Measurements from ENCODE around the gene SLC27A1.
"Not testable (repeated sequence)": the region's sequence is repeated elsewhere in the genome, so short reads cannot be mapped to it uniquely, and the experiment has no call there.

SLC27A1 gene

GRCh38 chr19:17487284-17488121 lies 17.2 kb downstream of the SLC27A1 start:
- DNase-seq, result no peak

GRCh38 chr19:17488593-17489391 lies 18.5 kb downstream of the SLC27A1 start:
- no peak for DNase-seq

- DNase-seq, result no peak
Measured at GRCh38 chr19:17489392-17490030, 19.2 kb downstream of the SLC27A1 start.

DNA sequence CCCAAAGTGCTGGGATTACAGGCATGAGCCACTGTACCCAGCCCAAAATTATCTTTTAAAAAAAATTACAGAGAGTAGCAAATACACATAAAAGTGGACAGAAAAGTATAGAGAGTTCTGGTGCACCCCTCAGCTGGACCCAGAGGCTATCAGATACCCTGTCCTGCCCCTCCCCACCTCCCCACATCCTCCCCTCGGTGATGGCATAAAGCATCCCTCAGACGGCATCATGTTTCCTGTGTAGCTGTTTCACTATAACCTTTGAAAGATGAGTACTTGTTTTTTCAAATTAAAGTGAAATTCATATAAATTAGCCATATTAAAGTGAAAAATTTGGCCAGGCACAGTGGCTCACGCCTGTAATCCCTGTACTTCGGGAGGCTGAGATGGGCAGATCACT lies 20.1 kb downstream of the SLC27A1 start:
- no peak for DNase-seq

DNA sequence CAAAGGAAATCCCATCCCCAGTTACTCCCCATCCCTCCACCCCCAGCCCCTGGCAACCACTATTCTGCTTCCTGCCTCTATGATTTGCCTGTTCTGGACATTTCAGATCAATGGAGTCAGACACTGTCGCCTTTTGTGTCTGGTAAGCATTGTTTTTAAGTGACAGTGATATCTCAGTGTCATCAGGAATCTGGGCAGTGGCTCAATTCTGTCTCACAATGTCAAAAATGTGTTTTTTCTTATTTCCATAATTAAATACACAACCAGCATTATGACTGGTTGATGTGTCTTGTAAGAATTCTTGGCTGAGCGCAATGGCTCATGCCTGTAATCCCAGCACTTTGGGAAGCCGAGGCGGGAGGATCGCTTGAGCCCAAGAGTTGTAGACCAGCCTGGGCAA lies 21.0 kb downstream of the SLC27A1 start:
- DNase-seq, result no peak

GRCh38 chr19:17495639-17496296 lies 25.4 kb downstream of the SLC27A1 start:
- DNase-seq, result no peak

DNA sequence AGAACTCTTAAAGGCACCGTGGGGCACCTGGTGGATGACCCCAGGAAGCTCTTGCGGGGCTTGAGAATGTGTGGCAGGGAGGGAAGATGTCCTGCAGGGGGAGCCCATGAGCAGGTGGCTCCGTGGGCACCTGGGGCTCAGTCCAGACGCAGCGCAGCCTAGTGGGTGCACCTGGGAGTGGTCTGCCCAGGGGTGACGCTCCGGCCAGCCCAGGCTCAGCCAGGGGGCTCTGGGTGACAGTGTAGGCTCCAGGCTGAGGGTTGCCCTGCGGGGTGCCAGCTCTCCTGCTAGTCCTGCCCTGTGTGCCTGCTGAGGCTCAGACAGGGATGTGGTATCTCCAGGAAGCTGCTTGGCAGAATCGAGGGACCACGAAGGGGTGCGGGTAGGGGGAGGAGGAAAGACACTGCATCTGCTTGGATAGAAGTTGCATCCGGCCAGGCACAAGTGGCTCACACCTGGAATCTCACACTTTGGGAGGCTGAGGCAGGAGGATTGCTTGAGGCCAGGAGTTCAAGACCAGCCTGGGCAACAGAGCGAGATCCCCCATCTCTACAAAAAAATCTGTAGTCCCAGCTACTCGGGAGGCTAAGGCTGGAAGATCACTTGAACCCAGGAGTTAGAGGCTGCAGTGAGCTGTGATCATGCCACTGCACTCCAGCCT lies 26.1 kb downstream of the SLC27A1 start:
- DNase-seq, result no peak

- no peak for DNase-seq
Measured at GRCh38 chr19:17497149-17497798, 26.9 kb downstream of the SLC27A1 start.

- DNase-seq, result not testable (repeated sequence)
Measured at GRCh38 chr19:17499025-17499424, 28.7 kb downstream of the SLC27A1 start.

DNA sequence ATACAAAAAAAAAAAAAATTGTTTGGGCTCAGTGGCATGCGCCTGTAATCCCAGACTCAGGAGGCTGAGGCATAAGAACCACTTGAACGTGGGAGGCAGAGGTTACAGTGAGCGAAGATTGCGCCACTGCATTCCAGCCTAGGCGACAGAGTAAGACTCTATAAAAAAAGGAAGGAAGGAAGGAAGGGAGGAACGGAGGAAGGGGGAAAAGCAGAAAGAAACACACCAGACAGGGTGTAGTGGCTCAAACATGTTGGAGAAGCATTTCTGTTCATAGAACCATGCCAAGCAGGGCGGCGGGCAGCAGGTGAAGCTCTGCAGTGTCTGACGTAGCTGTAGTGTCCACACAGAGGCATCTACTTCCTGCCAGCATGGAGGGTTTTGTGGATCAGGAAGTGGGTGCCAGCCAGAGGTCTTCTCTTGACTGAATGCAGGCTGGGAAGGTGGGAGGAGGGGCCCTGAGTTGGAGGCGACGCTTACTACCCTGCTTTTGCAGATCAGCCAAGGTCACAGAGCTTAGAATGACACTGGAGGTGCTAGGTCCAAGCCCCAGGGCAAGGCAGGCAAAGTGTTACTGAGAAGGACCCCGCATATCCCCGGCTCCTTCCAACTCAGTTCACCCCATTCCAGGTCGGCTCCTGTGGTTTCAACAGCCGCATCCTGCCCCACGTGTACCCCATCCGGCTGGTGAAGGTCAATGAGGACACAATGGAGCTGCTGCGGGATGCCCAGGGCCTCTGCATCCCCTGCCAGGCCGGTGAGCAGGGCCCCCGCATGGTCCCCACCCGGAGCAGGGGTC lies 29.5 kb downstream of the SLC27A1 start:
- no peak for DNase-seq

- DNase-seq, result no peak
Measured at GRCh38 chr19:17500447-17501198, 30.3 kb downstream of the SLC27A1 start.

GRCh38 chr19:17503240-17503639 lies 32.9 kb downstream of the SLC27A1 start:
- DNase-seq, result no peak

GRCh38 chr19:17504030-17504429 lies 33.7 kb downstream of the SLC27A1 start:
- no peak for DNase-seq

- DNase-seq, result no peak
Measured at GRCh38 chr19:17504456-17504855, 34.1 kb downstream of the SLC27A1 start.

DNA sequence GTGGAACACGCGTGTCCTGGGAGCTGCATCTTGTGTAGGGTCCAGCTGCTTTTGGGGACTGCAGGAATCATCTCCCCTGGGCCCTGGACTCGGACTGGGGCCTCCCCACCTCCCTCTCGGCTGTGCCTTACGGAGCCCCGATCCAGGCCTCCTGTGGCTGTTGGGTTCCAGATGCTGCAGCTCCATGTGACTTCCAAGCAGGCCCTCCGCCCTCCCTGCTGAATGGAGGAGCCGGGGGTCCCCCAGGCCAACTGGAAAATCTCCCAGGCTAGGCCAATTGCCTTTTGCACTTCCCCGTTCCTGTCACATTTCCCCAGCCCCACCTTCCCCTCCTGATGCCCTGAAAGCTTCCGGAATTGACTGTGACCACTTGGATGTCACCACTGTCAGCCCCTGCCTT lies 34.9 kb downstream of the SLC27A1 start:
- no peak for DNase-seq

DNA sequence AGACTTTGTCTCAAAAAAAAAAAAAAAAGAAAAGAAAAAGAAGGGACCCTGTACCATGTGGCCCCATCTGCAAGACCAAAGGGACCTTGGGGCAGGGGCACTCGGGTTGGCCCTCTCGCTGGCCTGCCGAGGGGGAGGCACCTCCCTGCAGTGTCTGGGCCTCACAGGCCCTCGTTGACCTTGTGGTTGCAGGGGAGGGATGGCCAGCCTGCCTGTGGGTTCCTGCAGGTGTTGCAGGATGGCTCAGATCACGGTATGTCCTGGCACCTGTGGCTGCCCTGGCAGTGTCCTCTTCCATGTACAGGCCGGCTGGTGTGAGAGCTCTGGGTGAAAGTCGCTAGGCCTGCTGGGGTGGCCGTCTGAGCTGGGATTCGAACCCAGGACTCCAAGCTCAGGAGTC lies 36.4 kb downstream of the SLC27A1 start:
- DNase-seq, result no peak

DNA sequence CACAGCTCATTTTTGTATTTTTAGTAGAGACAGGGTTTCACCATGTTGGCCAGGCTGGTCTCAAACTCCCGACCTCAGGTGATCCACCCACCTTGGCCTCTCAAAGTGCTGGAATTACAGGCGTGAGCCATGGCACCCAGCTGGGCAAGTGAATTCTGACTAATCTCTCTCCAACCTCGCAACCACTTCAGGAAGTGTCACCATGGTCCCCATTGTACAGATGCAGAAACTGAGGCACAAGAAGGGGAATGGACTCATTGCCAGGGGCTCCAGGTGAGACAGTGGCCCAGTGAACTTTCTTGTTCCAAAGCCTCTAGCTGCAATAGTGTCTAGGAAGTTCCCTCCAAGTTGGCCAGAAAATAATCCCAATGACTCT lies 38.2 kb downstream of the SLC27A1 start:
- DNase-seq, result not testable (repeated sequence)

- no peak for DNase-seq
Measured at GRCh38 chr19:17510220-17510993, 40.1 kb downstream of the SLC27A1 start.

- DNase-seq, result no peak
Measured at GRCh38 chr19:17511724-17512573, 41.6 kb downstream of the SLC27A1 start.

All from NCI-H187 treated with DMSO at 0.1 percent for 48 hours (cell line).